Trophoblast cell (in vitro differentiated cells and primary cell): ENCODE measurements around the gene SNAPC5.

ENCODE experiments used
- DNase-seq, 2 donors: peaks; one replicate each; pipeline ENCODE4 v3.0.0-alpha.2; 2016
- H2AFZ ChIP-seq: 2 replicates; pipeline ENCODE4 v1.6.1; 2013; ENCODE audit warnings: low read length, moderate library complexity, mild to moderate bottlenecking; ENCODE audit not compliant: insufficient read depth, poor library complexity
- H2AK5ac ChIP-seq: 2 replicates; pipeline ENCODE4 v1.6.1; 2013; ENCODE audit warnings: mild to moderate bottlenecking, low read length
- H2BK120ac ChIP-seq: 2 replicates; pipeline ENCODE4 v1.6.1; 2013; ENCODE audit warnings: low read length, mild to moderate bottlenecking, moderate library complexity; ENCODE audit not compliant: insufficient read depth, poor library complexity
- H2BK12ac ChIP-seq: 2 replicates; pipeline ENCODE4 v1.6.1; 2013; ENCODE audit warnings: mild to moderate bottlenecking, low read length, moderate library complexity
- H2BK5ac ChIP-seq: 2 replicates; pipeline ENCODE4 v1.6.1; 2013; ENCODE audit warnings: low read length, low read depth, moderate library complexity, mild to moderate bottlenecking; ENCODE audit not compliant: poor library complexity
- H3K14ac ChIP-seq: 2 replicates; pipeline ENCODE4 v1.6.1; 2013; ENCODE audit warnings: mild to moderate bottlenecking, low read length
- H3K18ac ChIP-seq: 2 replicates; pipeline ENCODE4 v1.6.1; 2013; ENCODE audit warnings: mild to moderate bottlenecking, low read length
- H3K23ac ChIP-seq: 2 replicates; pipeline ENCODE4 v1.6.1; 2013; ENCODE audit warnings: low read length
- H3K27ac ChIP-seq: 2 replicates; pipeline ENCODE4 v1.5.1; 2013; ENCODE audit warnings: low read depth, mild to moderate bottlenecking, inconsistent platforms, low read length, moderate library complexity
- H3K27me3 ChIP-seq: 2 replicates; pipeline ENCODE4 v1.6.1; 2013; ENCODE audit warnings: inconsistent platforms, mild to moderate bottlenecking, low read length, moderate library complexity; ENCODE audit not compliant: insufficient read depth
- H3K36me3 ChIP-seq, 2 experiments: 1 replicate in 1 of 2; 2 replicates in 1 of 2; pipeline ENCODE4 v1.6.1; 2013; ENCODE audit warnings: low read length in 2 of 2, mild to moderate bottlenecking in 2 of 2, moderate library complexity in 1 of 2; ENCODE audit not compliant: insufficient read depth in 2 of 2, control insufficient read depth in 1 of 2
- H3K4ac ChIP-seq: 2 replicates; pipeline ENCODE4 v1.6.1; 2013; ENCODE audit warnings: low read depth, mild to moderate bottlenecking, low read length, moderate library complexity
- H3K4me1 ChIP-seq, 2 experiments: 1 replicate in 1 of 2; 2 replicates in 1 of 2; pipeline ENCODE4 v1.6.1; 2013; ENCODE audit warnings: low read length in 2 of 2, mild to moderate bottlenecking in 2 of 2, moderate library complexity in 1 of 2; ENCODE audit not compliant: insufficient read depth in 2 of 2, control insufficient read depth in 1 of 2
- H3K4me2 ChIP-seq: 2 replicates; pipeline ENCODE4 v1.6.1; 2013; ENCODE audit warnings: inconsistent platforms, mild to moderate bottlenecking, low read length, moderate library complexity
- H3K4me3 ChIP-seq: 2 replicates; pipeline ENCODE4 v1.5.1; 2013; ENCODE audit warnings: mild to moderate bottlenecking, low read depth, low read length, inconsistent platforms
- H3K79me1 ChIP-seq: one replicate; pipeline ENCODE4 v1.6.1; 2013; ENCODE audit warnings: low read length
- H3K79me2 ChIP-seq: 2 replicates; pipeline ENCODE4 v1.6.1; 2013; ENCODE audit warnings: low read length, mild to moderate bottlenecking; ENCODE audit not compliant: control insufficient read depth, insufficient read depth, poor library complexity
- H3K9ac ChIP-seq: 2 replicates; pipeline ENCODE4 v1.6.1; 2013; ENCODE audit warnings: mild to moderate bottlenecking, low read length
- H3K9me3 ChIP-seq: 2 replicates; pipeline ENCODE4 v1.6.1; 2013; ENCODE audit warnings: low read depth, mild to moderate bottlenecking, control low read depth, inconsistent platforms, low read length; ENCODE audit not compliant: insufficient read depth
- H4K12ac ChIP-seq: 2 replicates; pipeline ENCODE4 v1.6.1; 2013; ENCODE audit warnings: low read depth, mild to moderate bottlenecking, low read length, moderate library complexity
- H4K8ac ChIP-seq: 2 replicates; pipeline ENCODE4 v1.6.1; 2013; ENCODE audit warnings: low read depth, mild to moderate bottlenecking, low read length, moderate library complexity
- H4K91ac ChIP-seq: one replicate; pipeline ENCODE4 v1.6.1; 2013; ENCODE audit warnings: low read depth, mild to moderate bottlenecking, low read length, moderate library complexity
- WGBS: extraction: QIAGEN DNeasy Blood & Tissue Kit; methylation state at CpG from one replicate; pipeline ENCODE4 v1.1.7; 2013; ENCODE audit warnings: missing lambda C conversion rate; ENCODE audit not compliant: insufficient read length, insufficient coverage; ENCODE audit errors: extremely low coverage; 5-methylcytosine and 5-hydroxymethylcytosine counted together

SNAPC5 gene

DNA sequence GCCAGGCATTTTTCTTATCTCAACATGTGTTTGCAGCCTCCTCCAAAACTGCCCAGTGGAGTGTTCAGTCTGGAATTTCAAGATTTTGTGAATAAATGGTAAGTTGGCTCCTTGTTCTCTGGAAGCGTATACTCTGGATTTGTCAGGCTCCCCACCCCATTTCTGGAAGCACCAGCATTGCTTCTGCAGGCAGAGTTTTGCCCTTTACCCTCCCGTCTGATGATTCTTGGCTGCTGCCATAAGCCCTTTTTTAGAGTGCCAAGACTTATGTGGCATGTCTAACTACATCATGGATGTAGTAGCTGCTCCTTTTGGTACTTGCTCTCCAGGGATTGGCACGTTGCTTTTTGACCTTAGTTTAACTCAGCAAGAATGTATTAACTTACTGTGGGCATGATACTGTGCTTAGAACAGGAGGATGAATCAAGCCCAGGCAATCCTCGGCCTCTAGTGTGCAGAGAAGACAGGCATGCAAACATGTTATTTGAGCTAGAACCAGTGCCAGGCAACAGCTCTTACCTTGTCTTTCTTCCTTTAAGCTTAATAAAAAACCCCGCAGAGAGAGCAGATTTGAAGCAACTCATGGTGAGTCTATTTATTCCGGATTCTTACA is 8.3 kb downstream of the SNAPC5 start:
- H3K4ac ChIP-seq = no peak overlapping the region
- H3K4me1 ChIP-seq = peaks cover 0 to 2% of the 10 kb centered on the region in 2 experiments
- no peak overlapping the region for H2BK120ac ChIP-seq
- H3K27ac ChIP-seq = no peak overlapping the region
- no peak overlapping the region for H4K8ac ChIP-seq
- no peak overlapping the region for H2BK12ac ChIP-seq
- no peak for DNase-seq
- H2AK5ac ChIP-seq = no peak overlapping the region
- WGBS = no CpG with 5 or more reads among the region's 6 CpGs
- no peaks in the 10 kb centered on the region for H3K79me2 ChIP-seq
- no peak overlapping the region for H2AFZ ChIP-seq
- H3K9me3 ChIP-seq = no peaks in the 10 kb centered on the region
- H4K91ac ChIP-seq = no peak overlapping the region
- H3K4me2 ChIP-seq = no peak overlapping the region
- no peak overlapping the region for H2BK5ac ChIP-seq
- H3K79me1 ChIP-seq = no peaks in the 10 kb centered on the region
- no peak overlapping the region for H3K18ac ChIP-seq
- no peak overlapping the region for H3K4me3 ChIP-seq
- no peaks in the 10 kb centered on the region for H3K27me3 ChIP-seq
- no peak overlapping the region for H3K9ac ChIP-seq
- no peak overlapping the region for H3K14ac ChIP-seq
- H3K36me3 ChIP-seq = peaks cover 37 to 63% of the 10 kb centered on the region in 2 experiments
- H4K12ac ChIP-seq = no peak overlapping the region
- H3K23ac ChIP-seq = no peak overlapping the region

DNA sequence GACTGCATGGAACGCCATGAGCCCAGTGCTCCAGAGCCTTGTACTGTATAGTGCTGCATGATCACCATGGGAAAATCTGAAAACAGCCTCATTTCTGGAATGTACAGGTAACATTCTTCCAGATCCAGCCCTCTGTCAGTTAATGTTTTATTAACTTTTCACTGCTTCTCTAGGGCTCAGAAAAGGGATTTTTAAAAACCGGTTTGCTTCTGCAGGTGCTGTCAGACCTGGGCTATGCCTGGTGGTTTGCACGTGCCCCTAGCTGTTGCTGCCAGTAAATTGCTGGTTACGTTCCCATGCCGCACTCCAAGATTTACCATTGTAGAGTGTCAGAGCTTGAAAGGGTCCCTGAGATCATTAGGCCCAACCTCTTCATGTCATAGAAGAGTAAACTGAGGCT is 9.0 kb downstream of the SNAPC5 start:
- no CpG with 5 or more reads among the region's 5 CpGs for WGBS

DNA sequence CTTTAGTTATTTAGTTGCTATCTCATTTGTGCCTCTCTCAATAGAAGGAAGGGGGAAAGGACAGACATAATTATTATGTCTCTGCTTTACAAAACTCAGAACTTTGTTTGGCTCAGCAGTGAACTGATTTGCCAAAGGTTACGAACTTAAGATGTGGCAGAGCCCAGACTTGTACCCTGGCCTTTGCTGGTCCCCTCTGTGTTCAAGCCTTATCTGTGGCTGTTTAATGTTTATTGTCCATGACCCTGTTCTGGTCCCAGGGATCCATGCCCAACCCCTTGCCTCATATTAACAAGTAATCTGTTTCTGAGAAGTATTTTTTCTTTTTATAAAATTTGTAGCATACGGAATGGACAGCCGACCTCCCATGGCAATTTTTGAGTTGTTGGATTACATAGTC is 10.7 kb downstream of the SNAPC5 start:
- Histone ChIP-seq H3K79me1 (no peaks in the 10 kb centered on the region), H4K8ac (no peak overlapping the region), H3K4me1 (peaks cover 0 to 2% of the 10 kb centered on the region in 2 experiments), H3K4ac (no peak overlapping the region), H3K14ac (no peak overlapping the region), H3K23ac (no peak overlapping the region), H3K4me2 (no peak overlapping the region), H2BK12ac (no peak overlapping the region), H2AK5ac (no peak overlapping the region), H4K91ac (no peak overlapping the region), H3K36me3 (peaks cover 40 to 70% of the 10 kb centered on the region in 2 experiments), H3K4me3 (no peak overlapping the region), H3K79me2 (no peaks in the 10 kb centered on the region), H2BK5ac (no peak overlapping the region), H3K9me3 (no peaks in the 10 kb centered on the region), H4K12ac (no peak overlapping the region), H2AFZ (no peak overlapping the region), H3K9ac (no peak overlapping the region), H3K27ac (no peak overlapping the region), H3K27me3 (no peaks in the 10 kb centered on the region), H2BK120ac (no peak overlapping the region), H3K18ac (no peak overlapping the region)
- no CpG with 5 or more reads among the region's 3 CpGs for WGBS
- no peak for DNase-seq

More for the DNA sequence above, 9.0 kb downstream of the SNAPC5 start:
- Histone ChIP-seq H3K79me2 (no peaks in the 10 kb centered on the region), H3K27ac (no peak overlapping the region), H3K27me3 (no peaks in the 10 kb centered on the region), H4K91ac (no peak overlapping the region), H3K79me1 (no peaks in the 10 kb centered on the region), H4K12ac (no peak overlapping the region), H3K36me3 (peaks cover 37 to 59% of the 10 kb centered on the region in 2 experiments), H2BK5ac (no peak overlapping the region), H3K4ac (no peak overlapping the region), H3K9me3 (no peaks in the 10 kb centered on the region), H4K8ac (no peak overlapping the region), H2BK12ac (no peak overlapping the region), H3K23ac (no peak overlapping the region), H3K4me3 (no peak overlapping the region), H3K9ac (no peak overlapping the region), H2AFZ (no peak overlapping the region), H3K18ac (no peak overlapping the region), H2BK120ac (no peak overlapping the region), H2AK5ac (no peak overlapping the region), H3K4me2 (no peak overlapping the region), H3K14ac (no peak overlapping the region), H3K4me1 (peaks cover 0 to 2% of the 10 kb centered on the region in 2 experiments)
- DNase-seq = no peak

DNA sequence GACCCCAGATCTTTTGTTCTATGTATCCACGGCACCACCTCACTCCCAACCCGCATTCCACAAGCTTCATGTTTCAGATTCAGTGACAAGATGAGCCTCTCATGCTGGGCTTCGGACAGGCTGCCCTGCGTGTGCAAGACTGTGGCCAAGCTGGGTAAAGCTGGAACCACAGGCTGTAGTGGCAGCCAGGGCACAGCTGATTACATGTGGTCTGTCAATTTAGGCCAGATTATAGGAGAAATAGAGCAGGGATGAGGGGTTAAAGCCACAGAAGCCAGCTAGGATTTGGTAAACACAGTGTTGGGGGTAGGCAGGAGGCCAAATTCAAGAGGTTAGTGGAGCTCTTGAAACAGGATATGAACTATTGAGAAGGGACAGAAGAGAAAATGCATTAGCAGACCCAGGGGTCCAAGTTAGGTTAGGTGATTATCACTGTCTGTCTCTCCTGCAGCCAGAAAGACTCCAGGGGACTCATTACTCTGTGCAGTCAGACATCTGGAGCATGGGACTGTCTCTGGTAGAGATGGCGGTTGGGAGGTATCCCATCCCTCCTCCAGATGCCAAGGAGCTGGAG is 12.9 kb downstream of the SNAPC5 start:
- no peak for DNase-seq
- H4K91ac ChIP-seq = no peak overlapping the region
- H3K18ac ChIP-seq = peak overlapping the region; percentile 41
- no peak overlapping the region for H2BK5ac ChIP-seq
- H4K8ac ChIP-seq = no peak overlapping the region
- no peak overlapping the region for H3K23ac ChIP-seq
- H2BK120ac ChIP-seq = no peak overlapping the region
- no peak overlapping the region for H2AK5ac ChIP-seq
- no peaks in the 10 kb centered on the region for H3K79me2 ChIP-seq
- H3K4me1 ChIP-seq = peaks cover 11 to 15% of the 10 kb centered on the region in 2 experiments
- no peak overlapping the region for H3K14ac ChIP-seq
- H3K27ac ChIP-seq = no peak overlapping the region
- H2BK12ac ChIP-seq = no peak overlapping the region
- H3K4me2 ChIP-seq = no peak overlapping the region
- H3K79me1 ChIP-seq = no peaks in the 10 kb centered on the region
- no peak overlapping the region for H4K12ac ChIP-seq
- H3K9ac ChIP-seq = no peak overlapping the region
- no peaks in the 10 kb centered on the region for H3K27me3 ChIP-seq
- no peak overlapping the region for H3K4ac ChIP-seq
- no CpG with 5 or more reads among the region's 5 CpGs for WGBS
- H3K4me3 ChIP-seq = no peak overlapping the region
- peaks cover 35 to 59% of the 10 kb centered on the region in 2 experiments for H3K36me3 ChIP-seq
- H2AFZ ChIP-seq = no peak overlapping the region
- no peaks in the 10 kb centered on the region for H3K9me3 ChIP-seq
